Epidermal melanocyte (primary cell): ENCODE data around the gene CEP41.

Experiments used
- DNase-seq: peaks from one replicate; pipeline ENCODE4 v3.0.0; 2011; ENCODE audit warnings: low spot score; ENCODE audit not compliant: insufficient read length

The CEP41 gene

DNA sequence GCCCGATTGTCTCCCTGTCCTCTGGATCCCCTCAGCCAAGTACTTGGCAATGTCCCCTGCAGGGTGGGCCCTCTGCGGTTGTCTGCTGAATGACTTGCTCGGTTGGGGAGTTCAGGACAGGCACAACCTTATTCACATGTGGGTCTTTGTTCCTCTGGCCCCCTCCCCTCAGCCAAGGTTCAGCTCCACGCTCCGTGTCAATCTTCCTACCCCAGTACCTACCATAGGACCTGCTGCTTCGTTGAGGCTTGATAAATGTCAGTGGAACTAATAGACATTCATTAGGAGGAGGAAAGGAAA lies 89.1 kb downstream of the CEP41 start:
- DNase-seq, result no peak

DNA sequence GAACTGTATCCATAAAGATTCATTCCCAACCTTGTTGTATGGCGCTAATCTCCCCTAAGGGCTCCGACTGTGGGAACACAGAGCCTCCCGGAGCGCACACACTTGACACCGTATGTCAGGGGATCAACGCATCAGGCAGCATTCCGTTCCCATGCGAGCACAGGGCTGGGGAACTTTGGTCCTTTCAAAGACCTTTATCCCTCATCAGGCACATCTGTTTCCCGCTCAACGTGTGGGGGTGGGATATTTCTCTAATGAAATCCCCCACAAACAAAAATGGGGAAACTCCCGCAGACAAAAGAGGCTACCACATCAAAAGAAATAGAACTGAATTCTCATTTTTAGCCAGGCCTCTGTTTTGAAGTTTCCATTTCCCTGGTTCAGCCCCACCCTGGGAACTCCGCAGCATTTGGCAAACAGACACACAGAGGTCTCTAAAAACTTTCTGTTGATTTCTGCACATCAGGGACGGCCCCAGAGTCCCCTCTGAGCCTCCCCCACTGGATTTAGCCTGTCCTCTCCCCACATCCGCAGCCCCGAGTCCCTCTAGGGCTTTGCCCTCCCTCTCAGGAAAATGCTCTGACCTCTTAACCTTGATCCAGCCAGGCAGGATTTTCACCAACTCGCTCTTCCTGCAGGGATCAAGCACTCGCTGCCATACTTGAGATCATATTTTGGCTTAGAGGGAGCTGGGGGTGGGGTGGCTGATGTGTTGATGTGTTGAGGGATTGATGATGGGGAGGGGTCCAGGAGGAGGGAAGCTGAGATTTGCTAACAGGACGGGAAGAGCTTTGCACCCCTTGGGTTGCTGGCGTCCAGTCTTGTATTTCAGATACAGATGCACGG lies 89.6 kb downstream of the CEP41 start:
- no peak for DNase-seq

DNA sequence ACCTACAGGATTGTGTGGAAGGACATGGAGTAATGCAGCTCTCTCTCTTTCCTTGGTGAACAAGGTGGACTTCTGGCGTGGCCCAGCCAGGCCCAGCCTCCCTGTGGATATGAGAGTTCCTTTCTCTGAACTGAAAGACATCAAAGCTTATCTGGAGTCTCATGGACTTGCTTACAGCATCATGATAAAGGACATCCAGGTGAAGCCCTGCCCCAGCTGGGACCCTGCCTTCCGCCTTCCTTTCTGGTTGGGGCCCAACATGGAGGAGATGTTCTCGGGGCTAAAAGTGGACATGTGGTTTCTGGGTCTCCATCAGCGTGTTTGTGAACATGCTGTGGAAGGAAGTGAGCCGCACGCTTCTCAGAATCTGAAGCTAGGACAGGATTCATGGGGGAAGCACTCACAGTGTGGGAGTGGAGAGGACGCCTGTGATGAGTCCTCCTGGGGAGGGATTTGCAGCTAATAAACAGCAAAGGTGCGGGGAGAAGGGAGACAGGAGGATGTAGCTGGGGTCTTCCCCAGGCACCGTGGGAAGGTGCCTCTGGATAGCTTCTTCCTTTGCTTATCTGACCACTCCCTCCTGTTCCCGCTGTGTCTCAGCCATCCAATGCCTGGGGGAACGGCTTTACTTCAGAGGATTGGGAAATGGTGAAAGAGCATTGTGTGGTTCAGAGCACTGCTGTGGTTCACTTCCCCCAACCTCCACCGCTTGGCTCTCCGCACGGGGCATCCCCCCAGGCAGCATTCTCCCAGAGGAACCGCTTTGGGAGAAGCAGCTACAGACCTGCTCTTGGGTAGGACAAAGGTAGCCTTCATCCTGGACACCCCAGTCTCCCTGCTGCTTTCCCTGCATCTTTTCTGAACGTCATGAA lies 90.7 kb downstream of the CEP41 start:
- DNase-seq, result peak; percentile 50

DNA sequence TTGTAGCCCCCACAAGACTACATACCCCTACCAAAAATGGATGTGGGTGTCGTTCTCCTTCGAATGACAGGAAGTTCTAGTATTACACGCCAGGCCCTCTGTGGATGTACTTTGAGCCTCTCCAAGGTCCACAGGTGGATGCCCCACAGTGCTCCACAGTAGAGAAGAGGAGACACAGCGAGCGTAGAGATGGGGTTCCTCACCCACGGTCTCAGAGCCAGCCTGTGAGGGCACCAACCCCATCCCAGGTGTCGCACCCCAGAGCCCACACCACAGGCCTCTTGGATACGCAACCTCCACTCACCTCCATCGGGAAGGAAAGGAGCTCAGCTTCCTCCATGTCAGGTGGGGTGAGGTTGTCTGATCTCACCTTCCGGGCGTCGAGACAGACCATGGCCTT lies 93.9 kb downstream of the CEP41 start:
- DNase-seq, result no peak

DNA sequence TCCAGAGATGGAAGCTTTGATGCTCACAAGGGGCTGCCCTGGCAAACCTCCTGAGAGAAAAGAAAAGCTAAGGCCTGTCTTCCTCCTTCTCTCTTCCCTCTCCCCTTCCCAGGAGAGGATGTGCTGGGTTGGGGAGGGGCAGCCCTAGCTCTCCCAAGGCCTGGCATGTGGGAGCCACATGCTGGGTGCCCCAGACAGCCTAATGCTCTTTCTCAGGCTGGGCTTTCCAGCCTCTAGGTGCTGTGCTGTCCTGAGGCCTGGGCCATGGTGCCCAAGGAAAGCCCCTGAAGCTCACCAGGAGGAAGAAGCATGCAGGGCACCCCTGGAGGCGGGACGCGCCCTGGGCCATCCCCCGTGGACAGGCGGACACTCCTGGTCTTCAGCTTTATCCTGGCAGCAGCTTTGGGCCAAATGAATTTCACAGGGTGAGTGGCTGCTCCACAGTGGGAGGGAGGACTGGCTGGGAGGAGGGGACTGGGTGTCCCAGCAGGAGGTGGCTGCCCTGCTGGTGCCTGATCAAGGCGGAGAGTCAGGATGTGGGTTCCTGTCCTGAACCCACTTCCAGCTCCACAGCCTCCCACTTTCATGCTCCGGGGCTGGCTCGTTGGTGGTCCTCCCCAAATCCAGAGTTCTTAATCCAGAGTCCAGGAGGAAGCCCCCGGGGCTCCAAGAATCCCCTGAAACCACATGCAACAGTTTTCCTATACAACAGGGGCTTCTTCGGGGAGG lies 94.5 kb downstream of the CEP41 start:
- DNase-seq, result no peak

DNA sequence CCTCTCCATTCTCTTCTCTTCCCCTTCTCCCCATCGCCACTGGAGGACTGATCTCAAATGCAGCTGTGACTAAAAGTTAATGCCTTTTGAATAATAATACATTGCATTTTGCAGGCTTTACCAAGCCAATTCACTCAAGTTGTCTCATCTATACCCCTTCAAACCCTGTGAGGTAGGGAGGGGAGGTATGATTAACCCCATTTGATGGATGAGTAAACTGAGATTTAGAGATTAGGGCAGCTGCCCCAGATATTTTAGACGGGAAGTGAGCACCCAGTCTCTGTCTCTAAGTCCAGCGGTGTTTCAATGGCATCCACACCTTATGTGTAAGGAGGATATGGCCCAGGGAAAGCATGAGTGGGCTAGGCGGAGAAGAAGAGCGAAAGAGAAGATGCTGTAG lies 95.1 kb downstream of the CEP41 start:
- no peak for DNase-seq

DNA sequence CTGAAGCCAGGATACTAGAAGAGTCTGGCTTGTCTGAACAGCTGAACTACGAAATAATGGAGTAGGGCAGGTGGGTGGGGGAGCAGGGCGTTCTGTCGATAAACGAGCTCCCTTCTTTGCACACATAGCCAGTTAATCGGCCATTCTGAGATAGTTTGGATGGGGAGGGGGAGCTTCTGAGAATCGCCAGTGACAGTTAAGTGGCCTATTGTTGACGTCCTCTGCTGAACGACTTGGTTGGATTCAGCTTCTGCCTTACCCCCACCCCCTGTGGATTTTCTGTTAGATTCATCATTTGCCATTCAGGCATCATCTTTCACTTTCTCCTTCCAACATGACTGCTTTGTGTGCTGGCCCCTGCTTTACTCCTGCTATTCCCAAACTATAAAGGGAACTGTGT lies 95.7 kb downstream of the CEP41 start:
- no peak for DNase-seq

DNA sequence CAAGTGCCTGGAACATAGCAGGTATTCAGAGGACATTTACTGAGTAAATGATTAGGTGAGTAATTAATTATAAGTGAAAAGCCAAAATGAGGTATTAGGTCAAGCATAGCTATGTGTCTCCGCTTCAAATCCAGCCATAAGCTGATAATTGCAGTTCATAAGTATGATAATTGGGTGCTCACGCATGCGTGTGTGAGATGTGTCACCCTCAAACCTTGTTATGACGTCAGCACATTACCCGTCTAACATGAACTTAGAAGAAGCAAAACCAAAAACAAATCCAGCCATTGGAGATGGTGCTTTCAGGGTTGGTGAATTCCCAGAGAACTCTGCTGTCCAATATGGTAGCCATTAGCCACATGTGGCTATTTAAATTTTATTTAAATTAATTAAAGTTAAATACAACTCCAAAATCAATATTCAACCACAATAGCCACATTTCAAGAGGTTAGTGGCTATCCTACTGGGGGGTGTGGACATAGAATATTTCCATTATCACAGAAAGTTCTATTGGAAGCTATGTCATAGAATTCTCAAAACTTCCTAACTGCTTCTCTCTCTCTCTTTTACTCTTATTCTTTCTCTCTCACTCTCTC lies 96.4 kb downstream of the CEP41 start, which contains the start of gene CPA5:
TSS of gene CPA5 (plus strand) at position 546 of the 596 bp plus-strand sequence. CDS start 1,670 bp downstream, outside the sequence.
- DNase-seq, result no peak
